HepG2 (cell line): ENCODE measurements around the gene SHOX. TPM values are rescaled to one million over a fixed set of nuclear protein-coding genes. Genes with fewer than 3 reads are reported as not detected.

Experiments used
- ATAC-seq: fragments of 200-7000 bp; cut with Tn5 transposase; 3 replicates; pipeline ENCODE4 v1.9.1; 2020; ENCODE audit warnings: mild to moderate bottlenecking, moderate library complexity
- BruUV-seq: library from RNA; stranded (reverse); fragments of 400-500 nt; replicated peaks from 2 replicates; lab custom pipeline; 2021; lab: Mats Ljungman, UMichigan
- CTCF ChIA-PET: fragments of 300-600 bp; formaldehyde crosslinking; extraction: SDS; loops from one replicate; lab custom pipeline; 2021; ENCODE audit warnings: low total read pairs, inconsistent platforms, low intra/inter-chr PET ratio; lab: Yijun Ruan, JAX
- POLR2A ChIA-PET: fragments of 350-600 bp; sonication (Branson Sonifier 250); formaldehyde crosslinking; loops from one replicate; lab custom pipeline; 2020; ENCODE audit warnings: antibody characterized with exemption, inconsistent platforms; lab: Yijun Ruan, JAX
- DNase-seq: peaks from one replicate; pipeline ENCODE4 v3.0.0-alpha.2; 2015; ENCODE audit warnings: low spot score
- FAIRE-seq: peaks from 3 replicates; lab custom pipeline; 2011; peaks lifted over from hg19 to GRCh38; lab: Jason Lieb, UNC
- H2AFZ ChIP-seq: one replicate; pipeline ENCODE4 v1.6.1; 2011; ENCODE audit warnings: low read length, inconsistent platforms
- H3K27ac ChIP-seq: fragments of 300-600 bp; 3 replicates; pipeline ENCODE4 v1.8.0; 2011; ENCODE audit warnings: mixed run types, mild to moderate bottlenecking, mixed read lengths, low read length, inconsistent platforms; ENCODE audit not compliant: insufficient read depth; ENCODE audit errors: extremely low read length
- H3K27me3 ChIP-seq, 2 experiments: fragments of 200-600 bp in 1 of 2; 2 replicates in 1 of 2; 3 replicates in 1 of 2; pipeline versions ENCODE4 v1.6.0 to v1.8.0; 2011; ENCODE audit warnings: low read length in 2 of 2, mild to moderate bottlenecking in 2 of 2, moderate library complexity in 2 of 2, inconsistent platforms in 1 of 2; ENCODE audit not compliant: insufficient read depth in 2 of 2, control insufficient read depth in 1 of 2
- H3K36me3 ChIP-seq, 2 experiments: fragments of 200-600 bp in 1 of 2; replicated peaks in 1 of 2; 2 replicates in 1 of 2; 3 replicates in 1 of 2; pipeline versions ENCODE4 v1.5.1 to v1.8.0; 2011; ENCODE audit warnings: low read length in 2 of 2, inconsistent platforms in 1 of 2; ENCODE audit not compliant: insufficient read depth in 2 of 2, control insufficient read depth in 1 of 2
- H3K4me1 ChIP-seq: 2 replicates; pipeline ENCODE4 v1.5.1; 2012; ENCODE audit warnings: low read length, inconsistent platforms; ENCODE audit not compliant: insufficient read depth
- H3K4me2 ChIP-seq: 2 replicates; pipeline ENCODE4 v1.6.0; 2011; ENCODE audit warnings: low read depth, low read length, inconsistent platforms
- H3K4me3 ChIP-seq, 3 experiments: fragments of 200-600 bp in 1 of 3; sonication (generic), shearing (Covaris generic) in 1 of 3; replicated peaks in 1 of 3; 2 replicates each; pipeline ENCODE4 v1.5.1; 2011 to 2016; ENCODE audit warnings: low read length in 3 of 3, inconsistent platforms in 2 of 3, low read depth in 2 of 3, mild to moderate bottlenecking in 2 of 3, control low read depth in 1 of 3, mixed read lengths in 1 of 3; ENCODE audit not compliant: insufficient read depth in 1 of 3
- H3K79me2 ChIP-seq: one replicate; pipeline ENCODE4 v1.6.1; 2011; ENCODE audit warnings: low read length, inconsistent platforms; ENCODE audit not compliant: insufficient read depth
- H3K9ac ChIP-seq: 2 replicates; pipeline ENCODE4 v1.6.0; 2011; ENCODE audit warnings: mild to moderate bottlenecking, low read depth, low read length, inconsistent platforms; ENCODE audit not compliant: insufficient read depth
- H3K9me3 ChIP-seq: 2 replicates; pipeline ENCODE4 v1.5.1; 2012; ENCODE audit warnings: mild to moderate bottlenecking, low read length
- H4K20me1 ChIP-seq: 2 replicates; pipeline ENCODE4 v1.6.0; 2011; ENCODE audit warnings: inconsistent platforms, mild to moderate bottlenecking, low read length, moderate library complexity; ENCODE audit not compliant: insufficient read depth
- ATF7-NPFF ChIP-seq: sonication (generic); formaldehyde crosslinking; IDR thresholded peaks from 2 replicates; pipeline ENCODE4 v1.8.1; 2023; ENCODE audit warnings: mild to moderate bottlenecking, low read depth, missing genetic modification reagents, moderate library complexity
- EP300 ChIP-seq, 3 experiments: sonication (generic) in 1 of 3; formaldehyde crosslinking in 1 of 3; IDR thresholded peaks; 2 replicates each; pipeline versions ENCODE4 v1.5.1 to v1.6.1; 2011 to 2020; ENCODE audit warnings: low read depth in 2 of 3, low read length in 2 of 3, borderline replicate concordance in 1 of 3, improper control_type of control experiment in 1 of 3, mild to moderate bottlenecking in 1 of 3, missing genetic modification reagents in 1 of 3, moderate library complexity in 1 of 3
- KMT2A ChIP-seq: sonication (generic); formaldehyde crosslinking; IDR thresholded peaks from 2 replicates; pipeline ENCODE4 v1.4.0; 2020; ENCODE audit warnings: missing genetic modification reagents
- NFE2L1 ChIP-seq: sonication (generic); formaldehyde crosslinking; IDR thresholded peaks from 2 replicates; pipeline ENCODE4 v1.4.0; 2020; ENCODE audit warnings: missing genetic modification reagents, mild to moderate bottlenecking, borderline replicate concordance
- WIZ ChIP-seq: sonication (generic); formaldehyde crosslinking; IDR thresholded peaks from 2 replicates; pipeline ENCODE4 v1.5.1; 2020; ENCODE audit warnings: mild to moderate bottlenecking, missing genetic modification reagents
- ZBTB4 ChIP-seq: sonication (generic); formaldehyde crosslinking; IDR thresholded peaks from 2 replicates; pipeline ENCODE4 v1.4.0; 2020; ENCODE audit warnings: missing genetic modification reagents, mild to moderate bottlenecking, borderline replicate concordance
- ZHX2 ChIP-seq, 2 experiments: sonication (generic) in 1 of 2; formaldehyde crosslinking in 1 of 2; IDR thresholded peaks; 2 replicates each; pipeline versions ENCODE4 v1.6.1 to v1.9.0; 2014 to 2022; ENCODE audit warnings: antibody characterized with exemption in 1 of 2, borderline replicate concordance in 1 of 2, inconsistent platforms in 1 of 2, low read depth in 1 of 2, missing genetic modification reagents in 1 of 2
- ZNF136 ChIP-seq: sonication (generic); formaldehyde crosslinking; IDR thresholded peaks from 2 replicates; pipeline ENCODE4 v1.8.1; 2022; ENCODE audit warnings: low read depth, mild to moderate bottlenecking, moderate library complexity, missing genetic modification reagents
- ZNF160 ChIP-seq: sonication (generic); formaldehyde crosslinking; IDR thresholded peaks from 2 replicates; pipeline ENCODE4 v1.8.0; 2022; ENCODE audit warnings: mild to moderate bottlenecking, inconsistent platforms, missing genetic modification reagents
- ZNF207 ChIP-seq: fragments of 450-650 bp; IDR thresholded peaks from 2 replicates; pipeline ENCODE4 v1.6.1; 2016; ENCODE audit warnings: antibody characterized with exemption, borderline replicate concordance
- ZNF737 ChIP-seq: sonication (generic); formaldehyde crosslinking; IDR thresholded peaks from 2 replicates; pipeline ENCODE4 v1.5.0; 2020; ENCODE audit warnings: missing genetic modification reagents, mild to moderate bottlenecking, borderline replicate concordance
- ZNF816 ChIP-seq: sonication (generic); formaldehyde crosslinking; IDR thresholded peaks from 2 replicates; pipeline ENCODE4 v1.8.0; 2022; ENCODE audit warnings: missing genetic modification reagents, mild to moderate bottlenecking, borderline replicate concordance
- WGBS: methylation state at CpG from one replicate; pipeline ENCODE4 v1.1.6; 2017; ENCODE audit warnings: low lambda C conversion rate; 5-methylcytosine and 5-hydroxymethylcytosine counted together
- in situ Hi-C: cut with HindIII; loops from 2 replicates; pipeline ENCODE4 v1.10.0; 2017; ENCODE audit warnings: low pct_unique_long_range_greater_than_20kb; ENCODE audit not compliant: extremely low pct_ligation_motif_present
- intact Hi-C: fragments of 100-400 bp; cut with micrococcal nuclease; formaldehyde crosslinking; loops from one replicate; pipeline ENCODE4 v1.10.0; 2022; ENCODE audit not compliant: unreplicated experiment
- polyA plus RNA-seq, 8 experiments: library from polyadenylated mRNA; depleted of rRNA in 3 of 8; stranded (reverse) in 7 of 8; unstranded in 1 of 8; fragments of >200 nt; fragmentation: Illumina TruSeq in 4 of 8; extraction: Trizol in 4 of 8; gene quantifications; 2 replicates each; pipeline versions ENCODE4 v1.2.1 to v1.2.3, GENCODE V29; 2011 to 2016; ENCODE audit warnings: low read depth in 4 of 8, missing spikeins in 1 of 8, mixed read lengths in 1 of 8; ENCODE audit not compliant: insufficient read depth in 1 of 8
- total RNA-seq, 5 experiments: library from RNA; depleted of rRNA; stranded (reverse); fragments of >200 nt; fragmentation: Illumina TruSeq; extraction: Trizol; gene quantifications; 2 replicates each; pipeline ENCODE4 v1.2.3, GENCODE V29; 2016; ENCODE audit warnings: low read depth in 1 of 5

SHOX gene
- total and polyA plus RNA-seq, 2 of the 13 experiments (the other 11 are each of a cell fraction or from before 2014, with no cell fraction given): not detected

GRCh38 chrX:617891-618290 is 12.7 kb upstream of the SHOX start:
- Histone ChIP-seq H3K9me3 (no peaks in the 10 kb centered on the region), H4K20me1 (no peaks in the 10 kb centered on the region), H3K36me3 (no peaks in the 10 kb centered on the region), H3K4me3 (no peak overlapping the region), H3K79me2 (no peaks in the 10 kb centered on the region), H3K27ac (no peak overlapping the region), H3K27me3 (no peaks in the 10 kb centered on the region), H3K4me2 (no peak overlapping the region), H3K9ac (no peak overlapping the region), H2AFZ (no peak overlapping the region), H3K4me1 (no peaks in the 10 kb centered on the region)
- BruUV-seq: no TSS peak
- TF ChIP-seq ZBTB4 (no peak), ATF7-NPFF (CRISPR knock-in tag) (no peak), ZHX2 (IDR thresholded peaks at IDR 0.05; ENCODE audit: low read depth) (no peak), ZHX2 (CRISPR knock-in tag; IDR thresholded peaks at IDR 0.05; ENCODE audit: borderline replicate concordance) (no peak), ZNF737 (CRISPR knock-in tag) (no peak), KMT2A (CRISPR knock-in tag) (no peak), NFE2L1 (no peak), ZNF160 (CRISPR knock-in tag) (no peak), EP300 (IDR thresholded peaks at IDR 0.05; ENCODE audit: low read depth in 2 of 2, low read length in 2 of 2) (no peak), EP300 (CRISPR knock-in tag; IDR thresholded peaks at IDR 0.05; ENCODE audit: borderline replicate concordance) (no peak), ZNF207 (no peak), ZNF136 (CRISPR knock-in tag) (no peak), WIZ (CRISPR knock-in tag) (no peak), ZNF816 (CRISPR knock-in tag) (no peak)
- CTCF ChIA-PET: no interaction called here
- POLR2A ChIA-PET: no interaction called here
- DNase-seq (no peak), FAIRE-seq (no peak), ATAC-seq (no peak)
- WGBS: 6% methylated on average over 3 of the region's 8 CpGs
- in situ Hi-C loops (no loop called here), intact Hi-C loops (no loop called here)
